K562 (cell line): ENCODE results near the gene ACAP3. TPM values are rescaled to one million over a fixed set of nuclear protein-coding genes. Genes with fewer than 3 reads are reported as not detected.

Source experiments
- CBX3 ChIP-seq, 2 experiments: IDR thresholded peaks; 1 replicate in 1 of 2; 2 replicates in 1 of 2; pipeline ENCODE4 v1.6.1; 2012; ENCODE audit warnings: inconsistent platforms in 2 of 2, low read length in 2 of 2, borderline replicate concordance in 1 of 2, control low read depth in 1 of 2
- DNMT1 ChIP-seq: fragments of 450-650 bp; IDR thresholded peaks from 2 replicates; pipeline ENCODE4 v1.6.1; 2016; ENCODE audit warnings: antibody characterized with exemption, mild to moderate bottlenecking
- FOXJ2 ChIP-seq: fragments of 200-800 bp; sonication (Bioruptor generic); IDR thresholded peaks from 2 replicates; pipeline ENCODE4 v1.6.1; 2016; ENCODE audit warnings: missing genetic modification characterization, missing compliant biosample characterization
- MAFF ChIP-seq: IDR thresholded peaks from 2 replicates; pipeline ENCODE4 v1.6.1; 2012; ENCODE audit warnings: low read length, improper control_type of control experiment
- NBN ChIP-seq: fragments of 450-650 bp; IDR thresholded peaks from 2 replicates; pipeline ENCODE4 v1.6.1; 2016; ENCODE audit warnings: low read depth, mild to moderate bottlenecking
- PATZ1 ChIP-seq: fragments of 250-450 bp; sonication (Bioruptor Pico); IDR thresholded peaks from 2 replicates; pipeline ENCODE4 v1.5.0; 2020; ENCODE audit warnings: mild to moderate bottlenecking, borderline replicate concordance
- PHF20 ChIP-seq: fragments of 450-650 bp; IDR thresholded peaks from 2 replicates; pipeline ENCODE4 v1.6.1; 2018; ENCODE audit not compliant: partially characterized antibody
- TCF7L2 ChIP-seq: fragments of 150-350 bp; IDR thresholded peaks from 2 replicates; pipeline ENCODE4 v1.6.1; 2016; ENCODE audit warnings: low read depth, mild to moderate bottlenecking, low read length, moderate library complexity
- ZNF398 ChIP-seq: fragments of 250-450 bp; sonication (Bioruptor Pico); IDR thresholded peaks from 2 replicates; pipeline ENCODE4 v1.8.0; 2021; ENCODE audit warnings: moderate library complexity, mild to moderate bottlenecking, inconsistent platforms
- polyA plus RNA-seq, 8 experiments: library from polyadenylated mRNA; depleted of rRNA in 4 of 8; stranded (reverse) in 5 of 8; unstranded in 3 of 8; fragments of >200 nt; fragmentation: Nextera tagmentation in 2 of 8; fragmentation: Illumina TruSeq in 1 of 8; extraction: Ambion mirVana in 2 of 8; extraction: Trizol in 1 of 8; gene quantifications; 2 replicates each; pipeline versions ENCODE4 v1.2.1 to v1.2.3, GENCODE V29; 2011 to 2014; ENCODE audit warnings: inconsistent platforms in 1 of 8, missing spikeins in 1 of 8
- total RNA-seq, 7 experiments: library from RNA; depleted of rRNA in 6 of 7; stranded (reverse); fragments of >200 nt in 6 of 7; fragmentation: Illumina TruSeq in 2 of 7; extraction: Trizol in 2 of 7; gene quantifications; 2 replicates each; pipeline versions ENCODE4 v1.2.1 to v1.2.3, GENCODE V29; 2011 to 2021; ENCODE audit warnings: low replicate concordance in 1 of 7
- TF ChIP-seq, protein P1 (sequence below), 2 experiments: fragments of 200-800 bp in 1 of 2; sonication (Bioruptor generic) in 1 of 2; sonication (generic) in 1 of 2; formaldehyde crosslinking in 1 of 2; IDR thresholded peaks in 1 of 2; conservative IDR thresholded peaks in 1 of 2; 2 replicates each; pipeline versions ENCODE4 v1.5.0 to v1.6.1; 2016 to 2020; ENCODE audit warnings: missing compliant biosample characterization in 1 of 2, missing genetic modification characterization in 1 of 2, missing genetic modification reagents in 1 of 2
- TF ChIP-seq, protein P2 (sequence below): fragments of 450-650 bp; IDR thresholded peaks from 2 replicates; pipeline ENCODE4 v1.6.1; 2016; ENCODE audit warnings: low read depth

Gene ACAP3
- total and polyA plus RNA-seq, 9 of the 15 experiments (the other 6 are each of a cell fraction or from before 2014, with no cell fraction given) = 0.01 to 49.0 (median 12.0) TPM

DNA sequence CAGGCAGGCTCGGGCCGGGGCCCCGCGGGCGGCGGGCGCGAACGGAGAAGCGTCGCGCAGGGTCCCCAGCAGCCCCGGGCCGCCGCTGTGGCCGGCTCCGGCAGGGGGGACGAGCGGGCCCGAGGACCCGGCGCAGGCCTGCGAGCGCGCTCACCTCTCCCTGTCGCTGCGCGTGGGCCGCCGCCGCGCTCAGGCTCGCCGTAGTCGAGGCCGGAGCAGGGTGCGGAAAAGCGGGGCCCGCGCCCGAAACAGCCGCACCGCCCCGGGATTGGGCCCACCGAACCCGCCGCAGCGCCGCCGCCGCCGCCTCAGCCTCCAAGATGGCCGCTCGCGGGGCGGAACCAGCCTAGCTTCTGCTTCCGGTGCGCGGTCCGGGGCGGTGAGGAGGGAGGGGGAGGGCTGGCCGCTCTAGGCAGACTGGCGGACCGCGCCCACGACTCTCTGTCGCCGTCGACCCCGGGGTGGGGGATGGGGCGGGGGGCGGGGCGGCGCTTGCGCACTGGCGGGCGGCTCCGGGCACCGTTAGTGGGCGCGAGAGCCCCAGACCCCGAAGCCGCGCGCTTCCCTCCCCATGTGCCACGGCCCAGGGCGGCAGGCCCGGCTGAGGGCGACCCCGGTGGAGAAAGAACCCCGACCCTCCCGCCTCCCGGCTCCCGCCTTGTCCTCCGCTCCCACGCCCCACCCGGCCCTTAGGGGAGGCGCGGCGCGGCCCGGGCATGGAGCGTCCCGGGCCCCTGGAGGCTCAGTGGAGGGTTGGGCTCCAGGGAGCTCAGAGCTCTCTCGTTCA is 34.0 kb downstream of the ACAP3 start, which contains the start of gene UBE2J2 (continued):
- TF ChIP-seq MAFF = no peak
- peak; percentile 62 for TF ChIP-seq PHF20
- TF ChIP-seq, protein P1, sequence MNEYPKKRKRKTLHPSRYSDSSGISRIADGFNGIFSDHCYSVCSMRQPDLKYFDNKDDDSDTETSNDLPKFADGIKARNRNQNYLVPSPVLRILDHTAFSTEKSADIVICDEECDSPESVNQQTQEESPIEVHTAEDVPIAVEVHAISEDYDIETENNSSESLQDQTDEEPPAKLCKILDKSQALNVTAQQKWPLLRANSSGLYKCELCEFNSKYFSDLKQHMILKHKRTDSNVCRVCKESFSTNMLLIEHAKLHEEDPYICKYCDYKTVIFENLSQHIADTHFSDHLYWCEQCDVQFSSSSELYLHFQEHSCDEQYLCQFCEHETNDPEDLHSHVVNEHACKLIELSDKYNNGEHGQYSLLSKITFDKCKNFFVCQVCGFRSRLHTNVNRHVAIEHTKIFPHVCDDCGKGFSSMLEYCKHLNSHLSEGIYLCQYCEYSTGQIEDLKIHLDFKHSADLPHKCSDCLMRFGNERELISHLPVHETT (CRISPR knock-in tag; conservative IDR thresholded peaks at IDR 0.05 in 1 of 2, IDR thresholded peaks at IDR 0.05 in 1 of 2) = peak in 1 of 2 experiments; percentile 100; a peak in 2 of 4 replicates
- TF ChIP-seq NBN = no peak
- no peak for TF ChIP-seq PATZ1 (CRISPR knock-in tag)
- no peak for TF ChIP-seq DNMT1
- no peak for TF ChIP-seq CBX3 (IDR thresholded peaks at IDR 0.05; ENCODE audit: borderline replicate concordance in 1 of 2, low read length in 2 of 2)
- TF ChIP-seq FOXJ2 (tag) = no peak
- TF ChIP-seq TCF7L2 = no peak
- TF ChIP-seq ZNF398 (CRISPR knock-in tag) = no peak
- TF ChIP-seq, protein P2, sequence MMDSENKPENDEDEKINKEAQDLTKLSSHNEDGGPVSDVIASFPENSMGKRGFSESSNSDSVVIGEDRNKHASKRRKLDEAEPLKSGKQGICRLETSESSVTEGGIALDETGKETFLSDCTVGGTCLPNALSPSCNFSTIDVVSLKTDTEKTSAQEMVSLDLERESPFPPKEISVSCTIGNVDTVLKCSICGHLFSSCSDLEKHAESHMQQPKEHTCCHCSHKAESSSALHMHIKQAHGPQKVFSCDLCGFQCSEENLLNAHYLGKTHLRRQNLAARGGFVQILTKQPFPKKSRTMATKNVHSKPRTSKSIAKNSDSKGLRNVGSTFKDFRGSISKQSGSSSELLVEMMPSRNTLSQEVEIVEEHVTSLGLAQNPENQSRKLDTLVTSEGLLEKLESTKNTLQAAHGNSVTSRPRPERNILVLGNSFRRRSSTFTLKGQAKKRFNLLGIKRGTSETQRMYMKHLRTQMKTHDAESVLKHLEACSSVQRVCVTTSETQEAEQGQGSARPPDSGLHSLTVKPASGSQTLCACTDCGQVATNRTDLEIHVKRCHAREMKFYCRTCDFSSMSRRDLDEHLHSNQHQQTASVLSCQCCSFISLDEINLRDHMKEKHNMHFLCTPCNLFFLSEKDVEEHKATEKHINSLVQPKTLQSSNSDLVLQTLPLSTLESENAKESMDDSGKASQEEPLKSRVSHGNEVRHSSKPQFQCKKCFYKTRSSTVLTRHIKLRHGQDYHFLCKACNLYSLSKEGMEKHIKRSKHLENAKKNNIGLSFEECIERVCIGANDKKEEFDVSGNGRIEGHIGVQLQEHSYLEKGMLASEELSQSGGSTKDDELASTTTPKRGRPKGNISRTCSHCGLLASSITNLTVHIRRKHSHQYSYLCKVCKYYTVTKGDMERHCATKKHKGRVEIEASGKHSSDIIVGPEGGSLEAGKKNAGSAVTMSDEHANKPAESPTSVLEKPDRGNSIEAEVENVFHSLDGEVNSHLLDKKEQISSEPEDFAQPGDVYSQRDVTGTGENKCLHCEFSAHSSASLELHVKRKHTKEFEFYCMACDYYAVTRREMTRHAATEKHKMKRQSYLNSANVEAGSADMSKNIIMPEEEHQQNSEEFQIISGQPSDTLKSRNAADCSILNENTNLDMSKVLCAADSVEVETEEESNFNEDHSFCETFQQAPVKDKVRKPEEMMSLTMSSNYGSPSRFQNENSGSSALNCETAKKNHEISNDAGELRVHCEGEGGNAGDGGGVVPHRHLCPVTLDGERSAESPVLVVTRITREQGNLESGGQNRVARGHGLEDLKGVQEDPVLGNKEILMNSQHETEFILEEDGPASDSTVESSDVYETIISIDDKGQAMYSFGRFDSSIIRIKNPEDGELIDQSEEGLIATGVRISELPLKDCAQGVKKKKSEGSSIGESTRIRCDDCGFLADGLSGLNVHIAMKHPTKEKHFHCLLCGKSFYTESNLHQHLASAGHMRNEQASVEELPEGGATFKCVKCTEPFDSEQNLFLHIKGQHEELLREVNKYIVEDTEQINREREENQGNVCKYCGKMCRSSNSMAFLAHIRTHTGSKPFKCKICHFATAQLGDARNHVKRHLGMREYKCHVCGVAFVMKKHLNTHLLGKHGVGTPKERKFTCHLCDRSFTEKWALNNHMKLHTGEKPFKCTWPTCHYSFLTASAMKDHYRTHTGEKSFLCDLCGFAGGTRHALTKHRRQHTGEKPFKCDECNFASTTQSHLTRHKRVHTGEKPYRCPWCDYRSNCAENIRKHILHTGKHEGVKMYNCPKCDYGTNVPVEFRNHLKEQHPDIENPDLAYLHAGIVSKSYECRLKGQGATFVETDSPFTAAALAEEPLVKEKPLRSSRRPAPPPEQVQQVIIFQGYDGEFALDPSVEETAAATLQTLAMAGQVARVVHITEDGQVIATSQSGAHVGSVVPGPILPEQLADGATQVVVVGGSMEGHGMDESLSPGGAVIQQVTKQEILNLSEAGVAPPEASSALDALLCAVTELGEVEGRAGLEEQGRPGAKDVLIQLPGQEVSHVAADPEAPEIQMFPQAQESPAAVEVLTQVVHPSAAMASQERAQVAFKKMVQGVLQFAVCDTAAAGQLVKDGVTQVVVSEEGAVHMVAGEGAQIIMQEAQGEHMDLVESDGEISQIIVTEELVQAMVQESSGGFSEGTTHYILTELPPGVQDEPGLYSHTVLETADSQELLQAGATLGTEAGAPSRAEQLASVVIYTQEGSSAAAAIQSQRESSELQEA = no peak
